Measurements from ENCODE around the gene BMPR1B. TPM values are rescaled to one million over a fixed set of nuclear protein-coding genes. Genes with fewer than 3 reads are reported as not detected.

BMPR1B gene
- total and polyA plus RNA-seq, 7 donors, result 0.07 to 2.2 (median 1.8) TPM; not detected in 2

GRCh38 chr4:95048296-95048695 is 290.5 kb downstream of the BMPR1B start:
- Histone ChIP-seq H3K27ac (no peak overlapping the region), H3K4me3 (no peak overlapping the region), H3K9me3 (no peaks in the 10 kb centered on the region), H3K27me3 (no peaks in the 10 kb centered on the region), H3K36me3 (no peaks in the 10 kb centered on the region), H3K4me1 (no peaks in the 10 kb centered on the region)
- intact Hi-C loops (cut with DNase I), result no loop called here
- no peak for DNase-seq
- no peak for TF ChIP-seq POLR2AphosphoS5 (IDR thresholded peaks at IDR 0.05)
- no peak for TF ChIP-seq POLR2A (IDR thresholded peaks at IDR 0.05)
- TF ChIP-seq EP300 (IDR thresholded peaks at IDR 0.05), result no peak
- TF ChIP-seq CTCF (IDR thresholded peaks at IDR 0.05), result no peak
- WGBS, 2 donors, result 95 to 97% methylated on average over 2 of the region's 2 CpGs

- Histone ChIP-seq H3K27me3 (no peaks in the 10 kb centered on the region), H3K4me1 (no peaks in the 10 kb centered on the region), H3K36me3 (no peaks in the 10 kb centered on the region), H3K27ac (no peak overlapping the region), H3K9me3 (no peaks in the 10 kb centered on the region), H3K4me3 (no peak overlapping the region)
- TF ChIP-seq CTCF (IDR thresholded peaks at IDR 0.05) (no peak), EP300 (IDR thresholded peaks at IDR 0.05) (no peak), POLR2AphosphoS5 (IDR thresholded peaks at IDR 0.05) (no peak), POLR2A (IDR thresholded peaks at IDR 0.05) (no peak)
- intact Hi-C loops (cut with DNase I), result no loop called here
- no peak for DNase-seq
- WGBS, 2 donors, result 76 to 83% methylated on average over 2 of the region's 2 CpGs
Measured at GRCh38 chr4:95049551-95050233, 291.9 kb downstream of the BMPR1B start.

- H3K36me3 ChIP-seq, result no peaks in the 10 kb centered on the region
- H3K4me3 ChIP-seq, result no peak overlapping the region
- no peak for DNase-seq
- TF ChIP-seq CTCF (IDR thresholded peaks at IDR 0.05) (no peak), POLR2A (IDR thresholded peaks at IDR 0.05) (no peak)
- no peak overlapping the region for H3K27ac ChIP-seq
- intact Hi-C loops (cut with DNase I), result no loop called here
- H3K4me1 ChIP-seq, result no peaks in the 10 kb centered on the region
- H3K27me3 ChIP-seq, result no peaks in the 10 kb centered on the region
- H3K9me3 ChIP-seq, result no peaks in the 10 kb centered on the region
- 78 to 83% methylated on average over 13 of the region's 13 CpGs for WGBS, 2 donors
Measured at GRCh38 chr4:95050980-95051701, 293.4 kb downstream of the BMPR1B start.

- WGBS, 2 donors, result 28 to 68% methylated on average over 2 of the region's 2 CpGs
- Histone ChIP-seq H3K27ac (no peak overlapping the region), H3K36me3 (no peaks in the 10 kb centered on the region), H3K9me3 (no peaks in the 10 kb centered on the region), H3K27me3 (no peaks in the 10 kb centered on the region), H3K4me3 (no peak overlapping the region), H3K4me1 (no peaks in the 10 kb centered on the region)
- no peak for TF ChIP-seq POLR2AphosphoS5 (IDR thresholded peaks at IDR 0.05)
- TF ChIP-seq EP300 (IDR thresholded peaks at IDR 0.05), result no peak
- TF ChIP-seq CTCF (IDR thresholded peaks at IDR 0.05), result no peak
- no peak for TF ChIP-seq POLR2A (IDR thresholded peaks at IDR 0.05)
- intact Hi-C loops (cut with DNase I), result no loop called here
- DNase-seq, result no peak
Measured at GRCh38 chr4:95051702-95052020, 293.9 kb downstream of the BMPR1B start.
